Measurements from ENCODE around the gene CTDSPL.

CTDSPL gene

DNA sequence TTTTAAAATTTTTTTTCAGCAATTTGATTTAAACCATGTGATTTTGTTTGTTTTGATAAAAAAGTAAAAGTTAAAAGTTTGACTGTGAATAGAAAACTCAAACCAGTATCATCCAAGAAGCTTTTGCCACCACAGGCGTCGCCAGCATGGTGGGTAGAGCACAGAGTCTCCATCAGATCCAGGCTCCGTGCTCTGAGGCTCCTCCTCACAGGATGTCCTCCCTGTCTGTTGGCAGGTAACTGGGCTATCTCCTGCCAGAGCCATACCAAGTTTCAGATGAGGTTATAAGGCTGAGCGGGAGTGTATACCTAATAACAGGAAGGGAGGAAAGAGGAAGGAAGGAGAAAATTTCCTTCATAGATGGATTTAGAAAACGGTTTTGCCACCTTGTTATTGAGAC lies 28.8 kb downstream of the CTDSPL start:
- DNase-seq (ENCODE audit: low read depth in 2 of 2): no peak

- DNase-seq (ENCODE audit: low read depth in 2 of 2): no peak
Observed at GRCh38 chr3:37891227-37891626, 29.5 kb downstream of the CTDSPL start.

- no peak for DNase-seq (ENCODE audit: low read depth in 2 of 2)
Observed at GRCh38 chr3:37892927-37893600, 31.4 kb downstream of the CTDSPL start.

GRCh38 chr3:37896827-37897226 lies 35.1 kb downstream of the CTDSPL start:
- DNase-seq (ENCODE audit: low read depth in 2 of 2): no peak

- no peak for DNase-seq (ENCODE audit: low read depth in 2 of 2)
Observed at GRCh38 chr3:37897763-37898162, 36.1 kb downstream of the CTDSPL start.

DNA sequence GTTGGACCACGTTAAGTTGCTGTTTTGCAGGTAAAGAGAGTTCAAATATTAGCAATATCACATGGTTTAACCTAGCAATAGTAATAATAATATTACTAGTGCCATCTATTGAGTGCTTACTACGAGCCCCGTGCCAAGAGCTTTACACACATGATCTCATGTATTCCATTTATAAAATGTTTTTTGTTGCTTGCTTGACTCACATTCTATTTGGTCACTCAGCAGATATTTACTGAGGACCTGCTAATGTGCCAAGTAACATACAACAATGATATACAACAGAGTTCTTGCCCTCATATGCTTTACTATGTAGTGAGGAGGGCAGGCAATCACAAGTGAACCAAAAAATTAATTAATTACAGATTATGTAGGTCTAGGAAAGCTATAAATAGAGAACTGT lies 36.7 kb downstream of the CTDSPL start:
- DNase-seq (ENCODE audit: low read depth in 2 of 2): no peak

DNA sequence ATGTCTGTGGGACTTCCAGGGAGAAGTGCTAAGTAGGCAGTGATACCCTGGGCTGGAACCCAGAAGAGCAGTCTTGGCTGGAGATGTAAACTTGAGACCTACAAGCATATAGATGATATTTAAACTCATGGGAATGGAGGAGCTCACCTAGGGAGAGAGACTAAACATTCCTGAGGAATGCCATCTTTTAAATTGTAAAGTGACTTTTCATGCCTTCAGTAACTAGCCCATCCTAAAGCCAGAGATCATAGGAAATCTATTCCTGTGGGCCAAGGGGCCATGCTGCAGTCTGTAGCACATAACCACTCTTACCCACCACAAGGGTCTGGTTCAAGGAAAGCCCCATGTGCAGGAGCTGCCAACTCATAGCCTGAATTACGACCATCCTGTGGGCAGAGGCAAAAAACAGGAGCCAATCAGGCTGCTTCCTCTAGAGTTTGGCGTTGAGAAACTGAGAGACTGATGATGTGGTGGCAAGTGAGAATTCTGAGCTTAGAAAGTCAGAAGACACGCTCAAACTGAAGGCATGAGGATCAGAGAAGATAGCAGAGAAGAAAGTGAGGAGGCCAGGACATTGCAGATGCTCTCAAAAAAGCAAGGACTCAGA lies 37.5 kb downstream of the CTDSPL start:
- no peak for DNase-seq (ENCODE audit: low read depth in 2 of 2)

- no peak for DNase-seq (ENCODE audit: low read depth in 2 of 2)
Observed at GRCh38 chr3:37899711-37900306, 38.1 kb downstream of the CTDSPL start.

GRCh38 chr3:37901721-37902120 lies 40.0 kb downstream of the CTDSPL start:
- no peak for DNase-seq (ENCODE audit: low read depth in 2 of 2)

GRCh38 chr3:37902674-37903073 lies 41.0 kb downstream of the CTDSPL start:
- DNase-seq (ENCODE audit: low read depth in 2 of 2): no peak

GRCh38 chr3:37903320-37903719 lies 41.6 kb downstream of the CTDSPL start:
- DNase-seq (ENCODE audit: low read depth in 2 of 2): no peak

- no peak for DNase-seq (ENCODE audit: low read depth in 2 of 2)
Observed at GRCh38 chr3:37903734-37904133, 42.1 kb downstream of the CTDSPL start.

GRCh38 chr3:37904601-37905000 lies 42.9 kb downstream of the CTDSPL start:
- no peak for DNase-seq (ENCODE audit: low read depth in 2 of 2)

DNA sequence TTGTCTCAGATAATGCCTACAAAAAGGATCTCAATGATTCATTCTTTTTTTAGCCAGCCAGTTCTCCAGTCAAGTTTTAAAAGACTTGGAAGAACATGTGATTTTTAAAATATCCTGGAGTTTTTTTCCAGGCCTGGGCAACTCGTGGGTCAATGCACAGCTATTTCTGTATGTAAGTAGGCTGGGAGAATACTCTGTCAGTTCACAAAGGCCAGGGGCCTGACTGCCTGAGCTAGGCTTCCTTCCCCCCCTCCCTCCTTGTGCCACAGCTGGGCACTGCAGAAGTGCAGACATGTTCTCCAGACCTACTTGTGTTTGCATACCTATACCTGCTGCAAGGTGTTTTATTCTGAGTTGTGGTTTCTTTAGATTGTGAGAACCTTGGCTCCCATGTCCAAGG lies 43.7 kb downstream of the CTDSPL start:
- no peak for DNase-seq (ENCODE audit: low read depth in 2 of 2)

DNA sequence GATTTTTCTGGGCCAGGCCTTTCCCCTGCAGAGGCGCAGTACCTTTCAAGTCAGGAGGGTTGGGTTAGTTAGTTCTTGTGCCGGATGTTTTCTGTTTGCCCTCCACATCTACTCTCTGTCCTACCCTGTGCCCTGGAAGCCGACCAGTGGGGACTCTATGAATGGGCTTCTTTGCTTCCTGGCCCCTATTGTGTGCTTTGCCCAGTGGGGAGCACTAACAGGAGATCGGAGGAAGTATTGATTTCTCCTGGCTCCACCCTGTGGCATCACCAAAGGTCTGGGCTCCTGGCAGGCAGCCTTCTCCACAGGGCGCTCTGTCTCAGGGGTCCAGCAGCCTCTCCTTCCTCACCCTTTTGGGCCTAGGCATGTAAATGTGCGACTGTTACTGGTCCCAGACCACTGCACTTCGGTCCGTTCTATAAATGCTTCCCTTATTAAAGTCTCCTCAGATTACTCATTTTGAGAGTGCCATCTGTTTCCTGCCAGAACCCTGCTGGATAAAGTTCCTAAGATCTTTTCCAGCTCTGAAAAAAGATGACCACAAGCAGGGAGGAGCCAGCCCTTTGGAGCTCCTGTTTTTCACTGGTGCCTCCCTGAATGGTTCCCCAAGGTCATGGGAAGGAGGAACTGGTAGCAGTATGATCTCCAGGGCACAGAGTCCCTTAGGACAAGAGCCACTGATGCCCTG lies 44.5 kb downstream of the CTDSPL start:
- no peak for DNase-seq (ENCODE audit: low read depth in 2 of 2)

DNA sequence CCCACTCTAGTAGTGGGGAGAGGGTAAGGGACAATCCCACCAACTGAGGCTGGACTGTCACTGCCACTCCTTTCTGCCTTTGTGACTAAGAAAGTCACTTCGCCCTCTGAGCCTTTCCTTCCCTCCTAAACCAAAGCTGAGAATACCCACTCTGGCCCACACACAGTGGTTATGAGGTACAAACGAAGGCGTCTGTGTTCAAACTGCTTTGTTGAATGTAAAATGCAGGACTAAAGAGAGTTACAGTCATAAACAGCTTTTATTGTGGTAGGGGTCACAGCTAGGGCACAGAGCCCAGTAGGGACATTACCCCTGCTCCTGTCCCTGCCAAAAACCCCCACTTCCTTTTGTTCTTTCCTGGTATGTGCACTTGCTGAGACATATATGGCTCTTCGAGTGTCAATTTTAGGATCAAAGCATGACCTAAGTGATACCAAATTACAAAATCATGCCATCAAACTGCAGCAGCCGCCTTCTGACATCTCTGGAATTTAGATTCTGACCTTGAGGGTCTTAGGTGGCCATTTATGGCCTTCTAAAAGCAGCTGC lies 45.1 kb downstream of the CTDSPL start:
- no peak for DNase-seq (ENCODE audit: low read depth in 2 of 2)

DNA sequence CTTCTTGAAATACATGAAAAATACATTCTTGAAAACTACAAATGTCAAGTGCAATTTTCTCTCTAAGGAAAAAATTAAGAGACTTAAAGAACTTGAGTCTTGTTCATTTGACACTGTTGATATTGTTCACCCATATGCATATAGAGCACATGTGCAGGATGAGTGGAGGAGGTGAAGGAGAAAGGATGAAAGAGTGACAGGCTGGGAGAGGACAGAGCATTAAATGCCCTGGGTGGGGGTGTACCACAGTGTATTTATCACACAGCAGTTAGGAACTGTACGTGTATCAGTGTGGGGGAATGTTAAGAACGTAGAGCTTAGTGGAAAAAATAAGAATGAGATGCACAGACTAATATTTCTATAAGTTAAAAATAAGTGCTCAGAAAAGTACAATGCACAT lies 45.7 kb downstream of the CTDSPL start:
- DNase-seq (ENCODE audit: low read depth in 2 of 2): no peak

GRCh38 chr3:37907906-37908305 lies 46.2 kb downstream of the CTDSPL start:
- DNase-seq (ENCODE audit: low read depth in 2 of 2): no peak

DNA sequence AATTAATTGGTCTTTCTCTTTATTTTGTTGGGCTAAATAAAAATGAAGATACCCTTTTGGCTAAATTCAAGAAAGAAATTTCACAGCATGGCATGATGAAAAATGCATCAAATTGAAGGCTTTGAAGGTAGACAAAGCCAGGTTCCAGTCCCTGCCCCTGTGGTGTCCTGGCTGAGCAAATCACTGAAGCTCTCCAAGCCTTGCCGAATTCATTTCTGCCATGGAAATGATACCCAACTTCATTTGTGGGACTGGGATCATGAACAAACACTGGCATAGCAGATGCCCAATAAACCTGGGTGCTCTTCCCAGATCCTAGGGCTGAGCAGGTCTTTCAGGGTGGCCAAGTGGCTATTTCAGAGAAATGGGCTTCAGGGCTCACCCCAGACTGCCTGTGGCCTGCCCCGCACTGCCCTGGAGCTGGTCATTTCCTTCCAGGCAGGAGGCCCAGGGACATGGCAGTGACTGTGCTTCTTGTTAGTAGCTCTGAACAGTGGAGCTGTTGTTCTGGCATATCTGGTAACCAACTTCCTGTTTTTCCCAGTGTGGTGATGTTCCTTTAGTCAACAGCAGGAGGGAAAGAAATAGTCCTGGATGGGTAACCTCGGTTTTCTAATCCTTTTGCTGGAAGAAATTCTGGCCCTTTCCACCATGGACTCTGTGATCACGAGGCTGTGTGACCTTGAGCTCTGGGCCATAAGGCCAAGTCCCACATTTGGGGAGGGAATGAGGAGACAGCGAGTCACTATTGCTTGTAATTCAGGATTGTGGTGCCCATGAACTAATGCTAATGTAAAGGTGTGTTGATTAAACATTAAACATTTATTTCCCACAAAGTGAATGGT lies 47.6 kb downstream of the CTDSPL start:
- no peak for DNase-seq (ENCODE audit: low read depth in 2 of 2)

GRCh38 chr3:37910671-37911400 lies 49.2 kb downstream of the CTDSPL start:
- DNase-seq (ENCODE audit: low read depth in 2 of 2): no peak
